Stimulated activated CD8-positive, alpha-beta memory T cell treated with anti-CD3 and anti-CD28 coated beads, Interleukin-12 subunit alpha, Interleukin-12 subunit beta, amount 100 ng/mL, for 1 hour (primary cell): ENCODE measurements around the gene FZD10.

Source experiments
- DNase-seq: peaks from one replicate; pipeline ENCODE4 v3.0.0-alpha.2; 2020; ENCODE audit warnings: low read depth

The FZD10 gene, protein sequence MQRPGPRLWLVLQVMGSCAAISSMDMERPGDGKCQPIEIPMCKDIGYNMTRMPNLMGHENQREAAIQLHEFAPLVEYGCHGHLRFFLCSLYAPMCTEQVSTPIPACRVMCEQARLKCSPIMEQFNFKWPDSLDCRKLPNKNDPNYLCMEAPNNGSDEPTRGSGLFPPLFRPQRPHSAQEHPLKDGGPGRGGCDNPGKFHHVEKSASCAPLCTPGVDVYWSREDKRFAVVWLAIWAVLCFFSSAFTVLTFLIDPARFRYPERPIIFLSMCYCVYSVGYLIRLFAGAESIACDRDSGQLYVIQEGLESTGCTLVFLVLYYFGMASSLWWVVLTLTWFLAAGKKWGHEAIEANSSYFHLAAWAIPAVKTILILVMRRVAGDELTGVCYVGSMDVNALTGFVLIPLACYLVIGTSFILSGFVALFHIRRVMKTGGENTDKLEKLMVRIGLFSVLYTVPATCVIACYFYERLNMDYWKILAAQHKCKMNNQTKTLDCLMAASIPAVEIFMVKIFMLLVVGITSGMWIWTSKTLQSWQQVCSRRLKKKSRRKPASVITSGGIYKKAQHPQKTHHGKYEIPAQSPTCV

DNA sequence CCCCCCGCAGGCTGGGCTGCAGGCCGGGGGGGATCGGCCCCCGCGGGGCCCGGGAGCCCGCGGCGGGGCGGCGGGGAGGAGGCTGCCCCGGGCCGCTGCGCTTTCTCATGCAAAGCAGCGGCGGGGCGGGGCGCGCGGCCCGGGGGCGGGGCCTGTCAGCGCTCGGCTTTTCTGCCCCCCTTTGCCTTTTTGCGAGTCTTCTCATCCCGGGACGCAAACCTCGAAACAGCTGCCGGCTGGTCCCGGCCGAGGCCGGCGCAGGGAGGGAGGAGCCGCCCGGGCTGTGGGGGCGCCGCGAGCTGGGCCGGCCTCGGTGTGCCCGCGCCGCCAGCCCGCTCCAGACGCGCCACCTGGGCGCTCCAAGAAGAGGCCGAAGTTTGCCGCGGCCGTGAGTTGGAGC is at the start of gene FZD10:
FZD10 (plus strand) TSS at position 198 of the 400 bp plus-strand sequence. CDS start 479 bp downstream, outside the sequence.
- DNase-seq: no peak

DNA sequence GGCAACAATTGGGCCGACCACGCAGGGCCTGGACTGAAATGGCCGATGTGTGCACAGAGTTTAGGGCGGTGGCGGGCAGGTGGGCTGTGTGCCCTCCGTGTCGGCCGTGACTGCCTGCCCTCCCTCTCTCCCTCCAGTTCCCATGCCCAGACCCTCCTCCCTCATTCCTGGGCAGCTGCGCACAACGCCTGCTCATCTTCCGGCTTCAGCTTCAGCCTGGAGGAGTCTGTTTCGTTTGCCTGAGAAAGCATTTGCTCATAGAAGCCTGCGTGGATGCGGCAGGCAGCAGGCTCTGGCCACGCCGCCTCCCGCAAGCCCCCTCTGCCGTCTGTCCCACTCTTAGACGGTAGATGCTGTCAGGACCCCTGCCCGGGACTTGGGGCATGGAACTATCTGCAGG is 47.3 kb upstream of the FZD10 start:
- DNase-seq: no peak

DNA sequence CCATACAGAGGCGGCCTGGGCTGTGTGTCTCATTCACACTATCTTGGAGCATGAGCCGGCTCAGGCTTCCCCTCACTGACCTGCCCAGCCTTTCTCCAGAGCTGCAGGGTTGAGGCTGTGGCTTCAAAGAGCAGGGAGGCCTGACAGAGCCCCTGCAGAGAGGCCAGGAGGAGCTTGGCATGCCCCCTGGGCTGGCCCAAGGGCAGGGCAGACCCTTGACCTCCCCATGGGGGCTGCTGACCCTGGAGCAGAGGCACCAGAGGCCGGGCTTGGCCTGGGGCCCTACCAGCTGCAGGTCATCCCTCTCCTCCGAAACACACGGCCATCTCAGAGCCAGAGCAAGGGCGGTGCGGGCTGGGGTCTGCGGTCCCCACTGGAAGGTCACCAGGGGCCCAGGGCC is 46.6 kb upstream of the FZD10 start:
- no peak for DNase-seq

DNA sequence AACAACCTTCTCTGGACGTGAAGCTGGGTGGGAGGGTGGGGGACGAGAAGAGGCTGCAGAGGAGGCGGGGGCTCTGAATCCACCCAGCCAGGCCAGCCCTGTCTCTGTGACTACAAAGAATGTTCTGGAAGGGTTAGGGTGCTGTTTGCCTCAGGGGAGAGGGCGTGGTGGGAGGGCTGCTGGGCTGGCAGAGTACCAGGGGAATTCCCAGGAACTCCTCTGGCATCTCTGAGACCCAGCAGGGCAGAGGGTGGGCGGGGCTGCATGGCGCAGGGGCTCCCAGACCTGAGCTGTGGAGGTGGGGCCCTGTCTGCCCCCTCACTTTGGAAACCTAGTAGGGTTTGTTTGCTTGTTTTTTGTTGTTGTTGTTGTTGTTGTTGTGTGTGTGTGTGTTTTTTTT is 45.5 kb upstream of the FZD10 start:
- no peak for DNase-seq

DNA sequence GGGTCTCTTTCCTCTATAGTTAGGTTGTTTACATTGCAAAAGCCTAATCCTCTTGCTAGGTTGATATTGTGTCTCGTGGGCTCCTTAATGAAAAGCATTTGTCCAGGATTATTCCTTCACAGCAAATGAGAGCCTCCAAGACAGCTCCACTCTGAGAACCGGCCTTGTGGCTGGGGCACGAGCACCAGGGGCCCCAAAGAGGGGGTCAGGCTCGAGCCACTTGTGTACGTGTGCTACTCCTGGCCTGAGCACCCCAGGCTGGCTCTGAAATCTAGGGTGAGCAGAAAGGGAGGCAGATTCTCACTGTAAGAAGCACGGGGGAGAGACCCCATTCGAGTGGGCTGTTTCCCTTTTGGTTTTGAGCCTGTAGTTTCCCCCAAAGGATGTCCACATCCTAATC is 45.0 kb upstream of the FZD10 start:
- DNase-seq: no peak

DNA sequence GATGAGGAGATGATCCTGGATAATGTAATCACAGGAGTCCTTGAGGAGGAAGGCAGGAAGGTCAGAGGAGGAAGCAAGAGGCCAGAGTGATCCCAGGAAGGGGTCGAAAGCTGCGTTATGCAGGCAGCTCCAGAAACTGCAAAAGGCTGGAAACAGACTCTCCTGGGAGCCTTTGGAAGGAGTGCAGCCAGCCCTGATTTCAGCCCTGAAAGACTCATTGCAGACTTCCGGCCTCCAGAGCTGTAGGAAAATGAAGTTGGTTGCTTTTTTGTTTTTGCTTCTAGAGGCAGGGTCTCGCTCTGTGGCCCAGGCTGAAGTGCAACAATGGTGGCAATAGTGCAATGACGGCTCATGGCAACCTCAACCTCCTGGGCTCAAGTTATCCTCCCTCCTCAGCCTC is 44.6 kb upstream of the FZD10 start:
- no peak for DNase-seq

DNA sequence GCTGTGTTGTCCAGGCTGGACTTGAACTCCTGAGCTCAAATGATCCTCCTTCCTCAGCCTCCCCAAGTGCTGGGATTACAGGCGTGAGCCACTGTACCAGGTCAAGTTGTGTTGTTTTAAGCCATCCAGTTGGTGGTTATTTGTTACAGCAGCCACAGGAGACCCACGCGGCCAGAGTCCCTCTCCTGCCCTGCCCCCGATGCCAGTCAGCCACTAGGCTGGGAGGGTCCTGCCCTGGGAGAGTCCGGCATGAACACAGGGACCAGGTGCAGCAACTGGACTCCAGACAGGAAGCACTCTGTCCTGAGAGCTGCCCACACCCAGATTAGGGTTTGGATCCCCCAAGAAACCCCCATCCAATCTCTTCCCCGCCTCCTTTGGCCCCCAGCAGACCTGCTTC is 44.1 kb upstream of the FZD10 start:
- no peak for DNase-seq

DNA sequence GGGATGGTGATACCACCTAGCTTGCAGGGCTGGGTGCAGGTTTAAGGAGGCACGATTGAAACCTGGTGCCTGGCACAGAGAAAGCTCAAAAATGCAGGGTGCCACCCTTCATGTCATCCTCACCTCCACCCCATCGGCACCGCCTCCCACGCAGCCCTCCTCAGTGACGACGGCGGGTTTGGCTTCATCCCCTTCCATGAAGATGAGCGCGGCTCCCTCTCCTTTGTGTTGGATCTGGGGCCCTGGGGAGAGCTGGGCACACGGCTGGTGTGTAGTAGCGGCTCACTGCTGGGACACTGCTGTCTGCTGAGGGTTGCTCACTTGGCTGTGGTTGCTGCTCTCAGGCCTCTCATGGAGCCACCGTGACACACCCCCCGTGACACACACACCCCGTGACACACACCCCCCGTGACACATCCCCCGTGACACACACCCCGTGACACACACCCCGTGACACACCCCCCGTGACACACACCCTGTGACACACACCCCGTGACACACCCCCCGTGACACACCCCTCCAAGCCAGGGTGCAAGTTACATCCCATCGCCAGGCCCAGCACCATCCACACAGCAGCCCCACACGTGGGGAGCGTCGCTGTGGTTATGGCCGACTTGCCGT is 42.9 kb upstream of the FZD10 start:
- no peak for DNase-seq

DNA sequence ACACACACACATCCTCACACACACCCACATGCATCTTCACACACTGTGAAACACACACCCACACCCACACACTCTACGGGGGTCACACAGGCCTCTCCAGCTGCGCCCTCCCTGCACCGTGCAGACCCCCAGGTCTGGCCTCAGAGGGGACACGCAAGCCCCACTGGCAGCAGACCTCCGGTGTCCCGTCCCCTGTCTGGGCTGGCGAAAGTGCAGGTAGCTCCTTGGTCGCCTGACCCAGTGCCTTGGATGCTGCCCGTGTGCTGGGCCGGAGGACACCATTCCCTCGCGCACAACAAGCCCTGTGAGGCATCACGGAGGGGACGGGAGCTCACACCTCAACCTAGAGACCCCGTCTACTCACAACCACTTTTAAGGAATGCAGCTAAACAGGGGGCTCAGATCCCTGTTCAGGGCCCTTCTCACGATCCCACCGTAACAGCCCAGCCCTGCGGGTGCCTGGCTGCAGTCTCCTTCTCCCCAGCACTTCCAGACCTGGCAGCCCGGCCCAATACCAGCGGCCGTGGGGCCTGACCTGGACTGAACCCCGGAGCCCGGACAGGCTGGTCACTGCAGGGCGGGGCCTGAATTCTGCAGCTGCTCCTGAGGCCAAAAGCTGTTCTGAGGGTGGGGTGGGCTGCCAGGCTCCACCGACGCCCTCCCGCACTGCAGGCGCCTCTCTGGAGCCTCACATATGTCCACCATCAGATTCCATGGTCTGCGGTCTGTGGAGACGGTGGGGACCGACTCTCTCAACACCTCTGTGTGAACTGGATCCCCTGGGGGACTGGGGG is 42.1 kb upstream of the FZD10 start:
- DNase-seq: no peak

DNA sequence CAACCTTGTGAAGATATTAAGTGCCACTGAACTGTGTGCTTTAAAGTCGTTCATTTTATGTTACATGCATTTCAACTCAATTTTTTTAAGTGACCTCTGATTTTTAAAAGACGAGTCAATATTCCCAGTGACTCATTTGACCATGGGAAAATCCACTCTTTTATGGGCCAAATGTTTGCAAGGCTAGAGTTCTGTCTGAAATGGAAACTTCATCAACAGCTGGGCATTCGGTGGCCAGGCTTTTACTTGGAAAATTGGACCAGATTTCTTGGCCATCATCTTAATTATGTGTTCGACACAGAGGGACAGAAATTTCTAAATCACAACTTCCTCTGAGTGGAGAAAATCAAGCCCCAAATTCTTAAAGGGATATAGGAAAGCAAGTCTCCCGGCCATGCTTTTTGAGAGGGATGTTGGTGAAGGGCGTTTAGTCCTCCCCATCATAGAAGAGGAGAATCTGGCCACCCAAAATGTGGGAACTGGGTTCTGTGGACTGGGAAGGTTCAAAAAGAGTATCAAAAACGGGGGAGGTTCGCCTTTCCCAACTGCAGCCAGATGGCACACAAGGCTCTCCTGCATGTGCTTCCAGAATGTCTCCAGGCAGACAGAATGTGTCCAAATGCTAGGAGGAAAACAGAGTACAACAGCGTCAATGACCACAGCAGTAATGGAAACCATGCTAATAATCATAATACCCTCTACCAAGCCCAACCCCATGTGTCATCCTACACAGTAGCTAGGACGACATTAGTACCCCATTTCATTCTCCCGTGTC is 40.9 kb upstream of the FZD10 start:
- no peak for DNase-seq

DNA sequence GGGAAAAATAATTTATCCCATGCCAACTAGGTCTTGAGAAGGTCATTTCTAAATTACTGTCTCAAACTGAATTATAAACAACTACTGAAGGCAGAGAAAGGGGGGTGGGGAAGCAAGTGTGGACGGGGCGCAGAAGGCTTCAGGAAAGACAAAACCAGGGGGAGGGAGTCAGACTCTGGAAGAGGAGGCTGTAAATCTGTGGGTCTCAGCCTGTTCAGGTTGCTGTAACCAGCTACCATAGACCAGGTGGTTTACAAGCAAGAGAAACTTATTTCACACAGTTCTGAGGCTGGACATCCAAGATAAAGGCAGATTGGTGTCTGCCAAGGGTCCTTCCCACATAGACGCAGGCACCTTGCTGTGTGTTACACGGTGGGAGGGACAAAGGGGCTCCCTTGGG is 39.9 kb upstream of the FZD10 start:
- no peak for DNase-seq

DNA sequence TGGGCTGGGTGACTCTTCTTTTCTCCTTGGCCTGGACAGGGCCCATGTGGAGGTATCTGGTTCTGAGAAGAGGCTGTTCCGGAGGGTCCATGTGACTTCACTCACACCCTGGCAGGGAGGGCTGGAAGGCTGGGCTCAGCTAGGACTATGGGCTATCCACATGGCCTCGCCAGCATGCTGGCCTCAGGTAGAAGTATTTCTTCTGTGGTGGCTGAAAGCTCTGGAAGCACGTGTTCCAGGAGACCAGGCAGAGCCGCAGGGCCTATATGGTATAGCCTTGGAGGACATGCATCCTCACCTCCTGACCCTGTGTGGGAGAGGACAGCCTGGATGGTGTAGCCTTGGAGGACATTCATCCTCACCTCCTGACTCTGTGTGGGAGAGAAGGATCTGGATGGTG is 38.2 kb upstream of the FZD10 start:
- no peak for DNase-seq

DNA sequence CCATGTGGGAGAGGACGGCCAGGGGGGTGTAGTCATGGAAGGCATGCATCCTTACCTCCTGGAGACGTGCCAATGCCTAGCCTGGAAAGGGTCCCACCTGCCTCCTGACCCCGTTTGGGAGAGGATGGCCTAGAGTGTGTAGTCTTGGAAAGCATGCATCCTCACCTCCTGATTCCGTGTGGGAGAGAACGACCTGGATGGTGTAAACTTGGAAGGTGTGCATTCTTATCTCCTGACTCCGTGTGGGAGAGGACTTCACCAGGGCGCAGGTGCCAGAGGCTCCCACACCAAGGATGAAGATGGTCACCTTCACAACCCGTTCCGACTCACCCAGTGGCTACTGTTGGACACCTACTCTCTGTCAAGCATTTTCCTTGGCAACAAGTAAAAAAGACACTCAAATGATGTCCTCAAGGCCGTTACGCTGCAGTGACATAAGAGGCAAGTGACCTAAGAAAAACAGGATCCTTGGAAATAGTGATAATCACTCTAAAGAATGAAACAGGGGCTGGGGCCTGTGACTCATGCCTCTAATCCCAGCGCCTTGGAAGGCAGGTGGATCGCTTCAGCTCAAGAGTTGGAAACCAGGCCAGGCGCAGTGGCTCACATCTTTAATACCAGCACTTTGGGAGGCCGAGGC is 37.5 kb upstream of the FZD10 start:
- no peak for DNase-seq

DNA sequence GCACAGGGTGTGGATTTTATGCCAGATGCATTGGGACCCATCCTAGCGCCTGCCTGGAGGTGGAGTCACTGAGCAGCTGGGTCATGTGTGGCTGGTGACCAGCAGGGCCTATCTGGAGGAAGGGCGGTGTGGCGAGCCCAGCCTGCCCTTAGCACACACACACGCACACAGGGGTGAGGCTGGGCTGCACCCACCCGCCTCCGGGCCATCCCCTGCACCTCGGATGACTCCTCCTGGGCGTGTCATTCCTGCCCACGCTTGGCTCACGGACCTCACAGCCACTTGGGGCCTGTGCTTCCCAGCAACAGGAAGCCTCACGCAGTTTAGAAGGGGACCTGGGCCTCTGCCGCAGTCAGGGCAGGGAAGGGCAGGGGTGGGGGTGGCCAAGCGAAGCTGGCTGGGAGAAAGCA is 36.2 kb upstream of the FZD10 start:
- no peak for DNase-seq

DNA sequence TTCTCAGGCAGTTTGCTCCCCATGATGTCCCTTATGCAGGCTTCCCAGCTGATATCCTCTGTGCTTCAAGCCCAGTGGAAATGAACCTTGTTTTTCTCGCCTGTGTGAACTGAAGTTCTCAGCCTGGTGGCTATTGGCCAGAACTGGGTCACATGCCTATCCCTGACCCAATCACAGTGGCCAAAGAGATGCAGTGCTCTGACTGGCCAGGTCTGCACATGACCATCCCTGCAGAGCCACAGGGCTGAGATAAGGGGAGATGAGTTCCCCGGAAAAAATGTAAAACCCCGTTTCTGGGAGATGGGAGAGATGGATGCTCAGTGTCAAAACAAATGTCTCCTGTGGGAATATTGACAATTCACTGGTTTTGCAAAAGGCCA is 34.7 kb upstream of the FZD10 start:
- DNase-seq: no peak

DNA sequence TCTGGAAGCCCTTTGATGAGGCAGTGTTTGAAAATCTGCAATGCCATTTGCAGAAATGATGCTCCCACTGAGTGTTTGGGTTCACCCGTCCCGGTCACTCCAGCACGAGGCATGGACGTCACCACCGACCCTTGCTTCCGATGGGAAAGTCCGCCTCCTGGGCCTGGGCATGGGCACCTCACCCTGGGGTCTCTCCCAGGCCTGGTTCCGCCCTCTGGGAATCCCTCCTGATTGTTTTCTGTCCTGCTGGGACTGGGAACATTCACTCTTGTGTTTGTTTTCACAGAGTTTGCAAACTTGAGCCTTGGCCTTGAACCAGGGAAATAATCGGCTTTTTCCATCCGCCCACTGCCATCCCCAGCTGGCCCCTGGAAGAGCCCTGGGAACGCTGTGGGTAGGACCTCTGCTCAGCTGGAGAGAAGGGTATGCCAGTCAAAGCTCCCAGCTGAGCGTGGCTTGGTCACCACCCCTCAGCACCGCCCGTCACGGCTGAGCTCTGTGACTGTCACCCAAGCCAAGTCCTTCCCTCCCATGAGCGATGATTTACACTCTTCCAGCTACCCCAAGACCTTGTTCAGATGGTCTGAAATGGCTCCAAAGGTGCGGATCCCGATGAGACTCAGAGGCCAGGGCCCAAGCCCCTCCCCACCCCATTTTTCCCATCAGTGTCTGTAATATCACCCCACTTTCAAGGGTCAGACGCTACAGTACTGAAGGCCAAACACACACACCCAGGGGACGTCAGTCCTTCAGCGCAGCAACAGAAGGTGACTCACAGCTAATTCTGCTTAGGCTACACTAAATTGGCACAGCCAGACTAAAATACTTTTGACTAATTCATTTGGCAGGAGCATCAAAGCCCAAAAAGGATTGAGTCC is 34.1 kb upstream of the FZD10 start:
- no peak for DNase-seq

DNA sequence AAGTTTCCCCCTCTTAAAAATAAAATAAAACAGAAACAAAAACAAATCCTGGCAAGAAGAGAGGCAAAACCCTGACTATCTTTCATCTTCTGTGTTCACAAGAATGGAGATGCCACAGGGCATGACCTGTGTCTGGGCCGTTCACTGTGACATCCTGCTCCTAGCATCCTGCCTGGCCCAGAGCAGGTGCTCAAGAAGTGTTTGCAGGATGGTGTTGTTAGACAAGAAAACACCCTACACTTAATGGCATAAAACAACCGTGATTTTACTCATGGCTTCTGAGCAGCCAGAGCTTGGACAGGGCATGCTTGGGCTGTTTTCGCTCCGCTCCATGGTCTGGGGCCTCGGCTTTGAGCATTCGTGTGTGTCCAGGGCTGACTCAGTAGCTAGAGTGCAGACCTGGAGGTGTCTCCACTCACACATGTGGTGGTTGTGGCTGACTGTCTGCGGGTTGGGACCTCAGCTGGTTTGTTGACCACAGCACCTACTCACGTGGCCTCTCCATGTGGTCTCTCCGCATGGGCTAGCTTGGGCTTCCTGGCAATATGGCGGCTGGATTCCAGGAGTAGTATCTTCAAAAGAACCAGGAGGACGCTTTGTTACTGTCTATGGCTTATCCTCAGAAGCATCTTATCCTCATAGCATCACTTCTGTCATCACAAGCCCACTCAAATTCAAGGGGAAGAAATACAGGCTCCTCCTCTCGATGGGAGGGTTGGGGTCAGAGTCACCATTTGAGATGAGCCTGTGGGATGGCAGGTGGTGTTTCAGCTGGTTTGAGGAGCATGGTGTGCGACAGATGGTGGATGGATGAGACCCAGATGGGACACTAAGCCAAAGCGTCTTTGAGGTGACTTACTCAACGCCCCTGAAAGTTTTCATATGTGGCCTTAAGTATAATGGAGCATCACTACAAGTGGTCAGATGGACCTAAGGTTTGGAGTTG is 33.2 kb upstream of the FZD10 start:
- no peak for DNase-seq

DNA sequence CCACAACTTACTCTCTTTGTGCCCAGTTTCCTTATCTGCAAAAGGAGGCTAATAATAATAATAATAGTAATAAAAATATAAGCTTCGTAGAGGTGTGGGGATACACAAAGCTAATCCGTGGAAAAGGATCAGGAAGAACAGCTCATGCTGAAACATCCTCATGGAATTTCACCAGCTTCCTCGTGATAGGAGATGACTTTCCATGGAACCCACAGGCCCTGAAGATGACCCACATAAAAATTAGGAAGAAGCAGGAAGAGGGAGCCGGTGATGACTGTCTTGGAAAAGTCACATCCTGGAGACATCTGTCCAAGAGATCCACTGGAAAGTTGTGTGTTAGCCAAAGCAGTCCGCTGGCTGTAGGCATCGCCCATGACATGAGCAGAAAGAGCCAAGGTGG is 31.9 kb upstream of the FZD10 start:
- DNase-seq: no peak

DNA sequence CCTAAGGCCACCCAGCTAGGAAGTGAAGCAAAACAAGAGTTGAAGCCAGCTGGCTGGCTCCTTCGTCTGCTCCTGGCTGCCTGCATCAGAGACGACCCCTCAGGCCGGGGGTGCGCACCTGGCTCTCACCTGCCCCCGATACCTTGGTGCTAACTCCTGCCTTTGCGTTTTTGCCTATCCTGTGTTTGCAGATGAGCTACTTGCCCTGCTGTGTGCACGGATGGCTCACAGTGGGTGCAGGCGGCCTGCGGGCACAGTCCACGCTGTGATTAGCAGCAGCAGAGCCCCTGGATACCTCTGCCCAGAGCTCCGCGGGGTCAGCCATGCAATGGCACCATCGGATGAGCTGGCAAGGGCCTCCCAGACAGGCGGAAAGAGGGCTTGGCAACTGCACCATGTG is 31.2 kb upstream of the FZD10 start:
- no peak for DNase-seq
